Activated naive CD4-positive, alpha-beta T cell treated with anti-CD3 and anti-CD28 coated beads, Interleukin-2, amount 50 U/mL, for 24 hours (primary cell): Measurements from ENCODE around the gene PRRT4.

ENCODE experiments used
- H3K27ac Mint-ChIP-seq: one replicate; pipeline ENCODE4 v1.8.0; 2021; ENCODE audit warnings: mild to moderate bottlenecking, mixed read lengths
- H3K27me3 Mint-ChIP-seq: one replicate; pipeline ENCODE4 v1.8.0; 2021; ENCODE audit warnings: mixed read lengths
- H3K36me3 Mint-ChIP-seq: one replicate; pipeline ENCODE4 v1.8.0; 2021; ENCODE audit warnings: mixed read lengths
- H3K4me1 Mint-ChIP-seq: one replicate; pipeline ENCODE4 v1.8.0; 2021; ENCODE audit warnings: mixed read lengths
- H3K4me3 Mint-ChIP-seq: one replicate; pipeline ENCODE4 v1.8.0; 2021; ENCODE audit warnings: mild to moderate bottlenecking, mixed read lengths
- H3K9me3 Mint-ChIP-seq: one replicate; pipeline ENCODE4 v1.8.0; 2021; ENCODE audit warnings: mixed read lengths

Gene PRRT4

GRCh38 chr7:128364166-128364870 lies 2.8 kb upstream of the PRRT4 start:
- H3K4me3 Mint-ChIP-seq: no peak overlapping the region
- no peaks in the 10 kb centered on the region for H3K9me3 Mint-ChIP-seq
- H3K27ac Mint-ChIP-seq: no peak overlapping the region
- H3K36me3 Mint-ChIP-seq: no peaks in the 10 kb centered on the region
- H3K4me1 Mint-ChIP-seq: peaks cover 23% of the 10 kb centered on the region
- peaks cover 25% of the 10 kb centered on the region for H3K27me3 Mint-ChIP-seq

GRCh38 chr7:128363261-128363721 lies 1.8 kb upstream of the PRRT4 start:
- no peaks in the 10 kb centered on the region for H3K36me3 Mint-ChIP-seq
- H3K27me3 Mint-ChIP-seq: peaks cover 25% of the 10 kb centered on the region
- H3K9me3 Mint-ChIP-seq: no peaks in the 10 kb centered on the region
- peaks cover 23% of the 10 kb centered on the region for H3K4me1 Mint-ChIP-seq
- no peak overlapping the region for H3K4me3 Mint-ChIP-seq
- no peak overlapping the region for H3K27ac Mint-ChIP-seq

GRCh38 chr7:128362670-128363069 lies 1.2 kb upstream of the PRRT4 start:
- Mint-ChIP-seq H3K4me1 (peaks cover 23% of the 10 kb centered on the region), H3K27me3 (peaks cover 25% of the 10 kb centered on the region), H3K9me3 (no peaks in the 10 kb centered on the region), H3K4me3 (peak overlapping the region; percentile 81), H3K36me3 (no peaks in the 10 kb centered on the region), H3K27ac (peak overlapping the region; percentile 37)

GRCh38 chr7:128360359-128360678 lies 1.2 kb downstream of the PRRT4 start:
- H3K27ac Mint-ChIP-seq: no peak overlapping the region
- no peaks in the 10 kb centered on the region for H3K9me3 Mint-ChIP-seq
- no peak overlapping the region for H3K4me3 Mint-ChIP-seq
- H3K36me3 Mint-ChIP-seq: no peaks in the 10 kb centered on the region
- H3K4me1 Mint-ChIP-seq: peaks cover 23% of the 10 kb centered on the region
- peaks cover 20% of the 10 kb centered on the region for H3K27me3 Mint-ChIP-seq

- Mint-ChIP-seq H3K9me3 (no peaks in the 10 kb centered on the region), H3K27me3 (peaks cover 18% of the 10 kb centered on the region), H3K4me1 (peaks cover 23% of the 10 kb centered on the region), H3K4me3 (peak overlapping the region; percentile 44), H3K36me3 (no peaks in the 10 kb centered on the region), H3K27ac (no peak overlapping the region)
Observed at GRCh38 chr7:128359939-128360338, 1.6 kb downstream of the PRRT4 start.

GRCh38 chr7:128359336-128359735 lies 2.2 kb downstream of the PRRT4 start:
- Mint-ChIP-seq H3K27ac (no peak overlapping the region), H3K27me3 (peaks cover 14% of the 10 kb centered on the region), H3K9me3 (no peaks in the 10 kb centered on the region), H3K4me1 (peaks cover 23% of the 10 kb centered on the region), H3K36me3 (no peaks in the 10 kb centered on the region), H3K4me3 (peak overlapping the region; percentile 44)

- Mint-ChIP-seq H3K36me3 (no peaks in the 10 kb centered on the region), H3K27me3 (peaks cover 14% of the 10 kb centered on the region), H3K27ac (no peak overlapping the region), H3K4me1 (peaks cover 25% of the 10 kb centered on the region), H3K4me3 (no peak overlapping the region), H3K9me3 (no peaks in the 10 kb centered on the region)
Observed at GRCh38 chr7:128358233-128358632, 3.3 kb downstream of the PRRT4 start.

- no peak overlapping the region for H3K4me3 Mint-ChIP-seq
- no peaks in the 10 kb centered on the region for H3K9me3 Mint-ChIP-seq
- peaks cover 19% of the 10 kb centered on the region for H3K27me3 Mint-ChIP-seq
- no peaks in the 10 kb centered on the region for H3K36me3 Mint-ChIP-seq
- H3K4me1 Mint-ChIP-seq: peaks cover 20% of the 10 kb centered on the region
- no peak overlapping the region for H3K27ac Mint-ChIP-seq
Observed at GRCh38 chr7:128357217-128357613, 4.3 kb downstream of the PRRT4 start.

- H3K4me1 Mint-ChIP-seq: peaks cover 15% of the 10 kb centered on the region
- no peak overlapping the region for H3K27ac Mint-ChIP-seq
- no peak overlapping the region for H3K4me3 Mint-ChIP-seq
- peaks cover 17% of the 10 kb centered on the region for H3K27me3 Mint-ChIP-seq
- H3K9me3 Mint-ChIP-seq: no peaks in the 10 kb centered on the region
- H3K36me3 Mint-ChIP-seq: no peaks in the 10 kb centered on the region
Observed at GRCh38 chr7:128356546-128357216, 4.8 kb downstream of the PRRT4 start.

- peaks cover 19% of the 10 kb centered on the region for H3K27me3 Mint-ChIP-seq
- no peaks in the 10 kb centered on the region for H3K36me3 Mint-ChIP-seq
- H3K4me1 Mint-ChIP-seq: peaks cover 7% of the 10 kb centered on the region
- H3K27ac Mint-ChIP-seq: no peak overlapping the region
- H3K4me3 Mint-ChIP-seq: peak overlapping the region; percentile 68
- H3K9me3 Mint-ChIP-seq: no peaks in the 10 kb centered on the region
Observed at GRCh38 chr7:128353610-128354009, 7.9 kb downstream of the PRRT4 start.

GRCh38 chr7:128353189-128353588 lies 8.3 kb downstream of the PRRT4 start:
- H3K27me3 Mint-ChIP-seq: peaks cover 20% of the 10 kb centered on the region
- H3K4me3 Mint-ChIP-seq: peak overlapping the region; percentile 68
- H3K9me3 Mint-ChIP-seq: no peaks in the 10 kb centered on the region
- H3K27ac Mint-ChIP-seq: no peak overlapping the region
- peaks cover 7% of the 10 kb centered on the region for H3K4me1 Mint-ChIP-seq
- no peaks in the 10 kb centered on the region for H3K36me3 Mint-ChIP-seq

GRCh38 chr7:128352636-128353035 lies 8.9 kb downstream of the PRRT4 start:
- Mint-ChIP-seq H3K36me3 (no peaks in the 10 kb centered on the region), H3K4me1 (peaks cover 7% of the 10 kb centered on the region), H3K4me3 (peak overlapping the region; percentile 68), H3K27me3 (peaks cover 20% of the 10 kb centered on the region), H3K9me3 (no peaks in the 10 kb centered on the region), H3K27ac (no peak overlapping the region)

- Mint-ChIP-seq H3K36me3 (no peaks in the 10 kb centered on the region), H3K9me3 (no peaks in the 10 kb centered on the region), H3K27me3 (peaks cover 20% of the 10 kb centered on the region), H3K27ac (no peak overlapping the region), H3K4me3 (no peak overlapping the region), H3K4me1 (peaks cover 7% of the 10 kb centered on the region)
Observed at GRCh38 chr7:128352153-128352537, 9.3 kb downstream of the PRRT4 start.

- H3K9me3 Mint-ChIP-seq: no peaks in the 10 kb centered on the region
- no peak overlapping the region for H3K27ac Mint-ChIP-seq
- no peaks in the 10 kb centered on the region for H3K36me3 Mint-ChIP-seq
- peaks cover 7% of the 10 kb centered on the region for H3K4me1 Mint-ChIP-seq
- H3K4me3 Mint-ChIP-seq: peak overlapping the region; percentile 51
- H3K27me3 Mint-ChIP-seq: peaks cover 20% of the 10 kb centered on the region
Observed at GRCh38 chr7:128351296-128352152, 10.0 kb downstream of the PRRT4 start.

GRCh38 chr7:128350708-128351295 lies 10.7 kb downstream of the PRRT4 start:
- Mint-ChIP-seq H3K9me3 (no peaks in the 10 kb centered on the region), H3K4me3 (peak overlapping the region; percentile 51), H3K27me3 (peaks cover 19% of the 10 kb centered on the region), H3K4me1 (peaks cover 7% of the 10 kb centered on the region), H3K27ac (no peak overlapping the region), H3K36me3 (no peaks in the 10 kb centered on the region)
